Measurements from ENCODE around the gene TSPO2.

Gene TSPO2

DNA sequence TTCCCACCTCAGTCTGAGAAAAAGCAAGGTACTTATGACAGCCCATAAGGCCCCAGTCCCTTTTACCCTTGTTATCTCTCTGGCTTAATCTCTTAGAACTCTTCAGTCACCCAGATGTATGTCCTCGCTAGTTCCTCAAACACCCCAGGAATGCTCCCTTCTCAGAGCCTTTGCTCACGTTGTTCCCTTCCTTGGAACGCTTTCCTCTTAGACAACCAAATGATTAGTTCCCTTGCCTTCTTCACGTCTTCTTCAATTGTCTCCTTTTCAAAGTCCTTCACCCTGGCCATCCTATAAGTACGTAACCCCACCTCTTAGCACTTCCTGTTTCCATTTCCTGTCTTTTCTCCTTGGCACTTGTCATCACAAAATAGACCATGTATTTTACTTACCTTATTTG lies 9.6 kb downstream of the TSPO2 start (continued):
- TF ChIP-seq, protein P1, sequence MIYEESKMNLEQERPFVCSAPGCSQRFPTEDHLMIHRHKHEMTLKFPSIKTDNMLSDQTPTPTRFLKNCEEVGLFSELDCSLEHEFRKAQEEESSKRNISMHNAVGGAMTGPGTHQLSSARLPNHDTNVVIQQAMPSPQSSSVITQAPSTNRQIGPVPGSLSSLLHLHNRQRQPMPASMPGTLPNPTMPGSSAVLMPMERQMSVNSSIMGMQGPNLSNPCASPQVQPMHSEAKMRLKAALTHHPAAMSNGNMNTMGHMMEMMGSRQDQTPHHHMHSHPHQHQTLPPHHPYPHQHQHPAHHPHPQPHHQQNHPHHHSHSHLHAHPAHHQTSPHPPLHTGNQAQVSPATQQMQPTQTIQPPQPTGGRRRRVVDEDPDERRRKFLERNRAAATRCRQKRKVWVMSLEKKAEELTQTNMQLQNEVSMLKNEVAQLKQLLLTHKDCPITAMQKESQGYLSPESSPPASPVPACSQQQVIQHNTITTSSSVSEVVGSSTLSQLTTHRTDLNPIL (CRISPR knock-in tag; IDR thresholded peaks at IDR 0.05; ENCODE audit: low read depth), result no peak
- TF ChIP-seq ARNTL (CRISPR knock-in tag; IDR thresholded peaks at IDR 0.05; ENCODE audit: borderline replicate concordance, low read depth) (no peak), ISL1 (CRISPR knock-in tag; IDR thresholded peaks at IDR 0.05) (no peak), TOX (CRISPR knock-in tag; IDR thresholded peaks at IDR 0.05; ENCODE audit: borderline replicate concordance) (no peak), ZNF8 (CRISPR knock-in tag; IDR thresholded peaks at IDR 0.05) (no peak), SNAI2 (CRISPR knock-in tag; IDR thresholded peaks at IDR 0.05) (no peak), ZFP30 (CRISPR knock-in tag; IDR thresholded peaks at IDR 0.05) (no peak)
- TF ChIP-seq, protein P2, sequence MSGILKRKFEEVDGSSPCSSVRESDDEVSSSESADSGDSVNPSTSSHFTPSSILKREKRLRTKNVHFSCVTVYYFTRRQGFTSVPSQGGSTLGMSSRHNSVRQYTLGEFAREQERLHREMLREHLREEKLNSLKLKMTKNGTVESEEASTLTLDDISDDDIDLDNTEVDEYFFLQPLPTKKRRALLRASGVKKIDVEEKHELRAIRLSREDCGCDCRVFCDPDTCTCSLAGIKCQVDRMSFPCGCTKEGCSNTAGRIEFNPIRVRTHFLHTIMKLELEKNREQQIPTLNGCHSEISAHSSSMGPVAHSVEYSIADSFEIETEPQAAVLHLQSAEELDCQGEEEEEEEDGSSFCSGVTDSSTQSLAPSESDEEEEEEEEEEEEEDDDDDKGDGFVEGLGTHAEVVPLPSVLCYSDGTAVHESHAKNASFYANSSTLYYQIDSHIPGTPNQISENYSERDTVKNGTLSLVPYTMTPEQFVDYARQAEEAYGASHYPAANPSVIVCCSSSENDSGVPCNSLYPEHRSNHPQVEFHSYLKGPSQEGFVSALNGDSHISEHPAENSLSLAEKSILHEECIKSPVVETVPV (CRISPR knock-in tag; IDR thresholded peaks at IDR 0.05), result no peak

DNA sequence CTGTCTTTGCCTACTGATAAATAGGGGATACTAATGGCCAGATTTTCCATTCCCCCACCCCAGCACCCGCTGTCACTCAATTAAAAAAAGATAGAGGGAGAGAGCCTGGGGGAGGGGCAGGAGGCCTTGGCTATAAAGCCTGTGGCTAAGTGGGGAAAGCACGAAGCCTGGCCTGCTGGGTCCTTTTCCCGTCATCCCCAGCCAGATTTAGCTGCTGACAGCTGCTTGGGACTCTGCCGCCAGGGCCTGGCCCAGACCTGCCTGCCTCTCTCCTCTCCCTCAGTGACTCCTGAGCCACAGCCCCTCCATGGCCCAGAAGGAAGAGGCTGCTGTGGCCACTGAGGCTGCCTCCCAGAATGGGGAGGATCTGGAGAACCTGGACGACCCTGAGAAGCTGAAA lies 10.8 kb downstream of the TSPO2 start, which contains the start of gene APOBEC2:
Gene APOBEC2 (plus strand): TSS at position 162 of the 400 bp plus-strand sequence. CDS start 146 bp downstream, at position 308.
- TF ChIP-seq, protein P1 (CRISPR knock-in tag; IDR thresholded peaks at IDR 0.05; ENCODE audit: low read depth), result no peak
- TF ChIP-seq TCF4 (CRISPR knock-in tag; IDR thresholded peaks at IDR 0.05; ENCODE audit: borderline replicate concordance) (no peak), ZFP30 (CRISPR knock-in tag; IDR thresholded peaks at IDR 0.05) (no peak), ZNF70 (CRISPR knock-in tag; IDR thresholded peaks at IDR 0.05) (no peak), ESRRG (CRISPR knock-in tag; IDR thresholded peaks at IDR 0.05) (no peak), CSDC2 (CRISPR knock-in tag; IDR thresholded peaks at IDR 0.05) (no peak), SNAI2 (CRISPR knock-in tag; IDR thresholded peaks at IDR 0.05) (no peak)
- TF ChIP-seq, protein P2 (CRISPR knock-in tag; IDR thresholded peaks at IDR 0.05), result no peak
- no peak for ATAC-seq

DNA sequence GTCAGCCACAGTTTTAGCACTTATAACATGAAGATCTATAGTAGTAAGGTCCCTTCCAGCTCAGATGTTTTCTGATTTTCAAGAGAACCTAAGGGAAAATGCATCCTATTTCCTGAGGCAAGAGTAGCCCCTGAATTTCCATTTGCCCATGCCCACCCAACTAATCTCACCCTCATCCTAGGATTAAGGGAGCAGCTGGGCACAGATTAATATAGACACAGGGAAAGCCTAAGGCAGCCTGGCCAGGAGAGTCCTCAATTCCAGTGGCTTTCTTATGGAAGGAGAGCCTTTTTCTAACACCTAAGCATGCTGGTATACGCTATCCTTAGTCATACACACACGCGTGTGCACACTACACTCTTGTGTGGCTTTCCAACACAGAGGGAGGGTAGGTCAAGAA lies 12.2 kb downstream of the TSPO2 start:
- ATAC-seq, result no peak
- TF ChIP-seq GLIS3 (CRISPR knock-in tag; IDR thresholded peaks at IDR 0.05) (no peak), SNAI2 (CRISPR knock-in tag; IDR thresholded peaks at IDR 0.05) (no peak), ZFP3 (CRISPR knock-in tag; IDR thresholded peaks at IDR 0.05) (no peak), BACH2 (CRISPR knock-in tag; IDR thresholded peaks at IDR 0.05; ENCODE audit: borderline replicate concordance) (no peak), ISL1 (CRISPR knock-in tag; IDR thresholded peaks at IDR 0.05) (no peak), PPARA (CRISPR knock-in tag; IDR thresholded peaks at IDR 0.05; ENCODE audit: borderline replicate concordance) (no peak), ZNF565 (CRISPR knock-in tag; conservative IDR thresholded peaks at IDR 0.05; ENCODE audit: low read depth) (no peak)
- TF ChIP-seq, protein P3, sequence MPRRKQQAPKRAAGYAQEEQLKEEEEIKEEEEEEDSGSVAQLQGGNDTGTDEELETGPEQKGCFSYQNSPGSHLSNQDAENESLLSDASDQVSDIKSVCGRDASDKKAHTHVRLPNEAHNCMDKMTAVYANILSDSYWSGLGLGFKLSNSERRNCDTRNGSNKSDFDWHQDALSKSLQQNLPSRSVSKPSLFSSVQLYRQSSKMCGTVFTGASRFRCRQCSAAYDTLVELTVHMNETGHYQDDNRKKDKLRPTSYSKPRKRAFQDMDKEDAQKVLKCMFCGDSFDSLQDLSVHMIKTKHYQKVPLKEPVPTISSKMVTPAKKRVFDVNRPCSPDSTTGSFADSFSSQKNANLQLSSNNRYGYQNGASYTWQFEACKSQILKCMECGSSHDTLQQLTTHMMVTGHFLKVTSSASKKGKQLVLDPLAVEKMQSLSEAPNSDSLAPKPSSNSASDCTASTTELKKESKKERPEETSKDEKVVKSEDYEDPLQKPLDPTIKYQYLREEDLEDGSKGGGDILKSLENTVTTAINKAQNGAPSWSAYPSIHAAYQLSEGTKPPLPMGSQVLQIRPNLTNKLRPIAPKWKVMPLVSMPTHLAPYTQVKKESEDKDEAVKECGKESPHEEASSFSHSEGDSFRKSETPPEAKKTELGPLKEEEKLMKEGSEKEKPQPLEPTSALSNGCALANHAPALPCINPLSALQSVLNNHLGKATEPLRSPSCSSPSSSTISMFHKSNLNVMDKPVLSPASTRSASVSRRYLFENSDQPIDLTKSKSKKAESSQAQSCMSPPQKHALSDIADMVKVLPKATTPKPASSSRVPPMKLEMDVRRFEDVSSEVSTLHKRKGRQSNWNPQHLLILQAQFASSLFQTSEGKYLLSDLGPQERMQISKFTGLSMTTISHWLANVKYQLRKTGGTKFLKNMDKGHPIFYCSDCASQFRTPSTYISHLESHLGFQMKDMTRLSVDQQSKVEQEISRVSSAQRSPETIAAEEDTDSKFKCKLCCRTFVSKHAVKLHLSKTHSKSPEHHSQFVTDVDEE (CRISPR knock-in tag; IDR thresholded peaks at IDR 0.05), result no peak

DNA sequence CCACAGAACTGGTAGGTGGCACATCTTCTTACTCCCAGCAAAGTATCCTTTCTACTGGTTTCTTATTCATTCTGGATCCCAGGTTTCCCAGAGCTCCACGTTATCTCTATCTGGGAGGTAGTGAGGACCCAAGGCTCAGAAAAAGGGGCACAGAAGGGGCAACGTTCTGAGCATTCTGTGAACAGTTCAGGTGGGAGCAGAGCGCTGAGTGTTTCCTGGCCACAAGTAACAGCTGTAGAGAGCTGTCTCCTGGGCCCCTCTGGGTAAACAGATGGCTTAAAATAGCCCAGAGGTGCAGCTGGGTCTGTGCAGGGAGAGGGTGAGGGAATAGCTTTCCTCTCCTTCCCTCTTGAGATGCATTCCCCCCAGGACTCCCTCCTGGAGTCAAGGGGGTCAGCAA lies 12.9 kb downstream of the TSPO2 start:
- no peak for ATAC-seq
- TF ChIP-seq ISL1 (CRISPR knock-in tag; IDR thresholded peaks at IDR 0.05), result no peak
- no peak for TF ChIP-seq ZNF8 (CRISPR knock-in tag; IDR thresholded peaks at IDR 0.05)
- TF ChIP-seq GLIS3 (CRISPR knock-in tag; IDR thresholded peaks at IDR 0.05), result no peak
- no peak for TF ChIP-seq ARNTL (CRISPR knock-in tag; IDR thresholded peaks at IDR 0.05; ENCODE audit: borderline replicate concordance, low read depth)
- no peak for TF ChIP-seq TOX (CRISPR knock-in tag; IDR thresholded peaks at IDR 0.05; ENCODE audit: borderline replicate concordance)
- no peak for TF ChIP-seq TCF4 (CRISPR knock-in tag; IDR thresholded peaks at IDR 0.05; ENCODE audit: borderline replicate concordance)
